Measurements from ENCODE around the gene SIX1. TPM values are rescaled to one million over a fixed set of nuclear protein-coding genes. Genes with fewer than 3 reads are reported as not detected.
A peak's percentile ranks its signal among the peaks of the same experiment; 100 is the strongest.

SIX1 gene
- polyA plus RNA-seq, 2 of the 4 experiments (the other 2 are of a cell fraction), result 4.4 to 7.2 TPM

DNA sequence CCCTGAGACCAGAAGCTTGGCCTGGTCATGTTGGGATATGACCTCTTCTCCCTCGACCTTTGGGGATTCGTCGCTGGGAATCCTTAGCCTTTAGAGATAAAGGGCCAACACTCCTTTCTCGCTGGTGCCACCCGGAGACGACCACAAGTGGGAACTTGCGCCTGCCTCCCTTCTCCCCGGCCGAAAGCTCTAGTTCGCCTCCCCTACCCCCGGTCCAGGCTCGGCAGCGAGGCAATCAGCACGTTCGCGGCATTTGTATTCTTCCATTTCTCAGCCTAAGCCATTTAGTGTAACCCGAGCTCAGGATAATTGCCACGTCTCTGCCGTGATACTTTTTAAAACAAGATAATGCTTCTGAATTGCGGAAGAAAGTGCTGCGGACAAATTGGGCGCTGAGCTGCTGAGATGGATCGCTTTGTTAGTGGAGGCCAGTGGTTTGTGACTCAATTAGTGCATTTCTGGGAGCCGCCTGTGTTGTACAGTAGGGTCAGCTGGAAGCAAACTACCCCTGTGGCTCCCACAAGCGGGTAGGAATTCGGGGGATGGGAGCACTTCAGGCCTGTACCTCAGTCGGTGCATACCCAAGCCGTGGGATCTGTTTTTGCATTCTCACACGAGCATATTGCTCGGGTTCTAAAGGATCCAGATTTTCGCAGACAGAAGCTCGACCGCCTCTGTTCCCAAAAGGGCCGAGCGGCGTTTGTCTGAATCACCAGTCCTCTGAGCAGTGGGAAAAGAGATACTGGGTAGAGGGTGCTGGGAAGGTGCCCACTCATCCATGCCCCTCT is 6.8 kb upstream of the SIX1 start:
- ChIA-PET CTCF (interaction anchor here (0.6 to 2.4 kb wide), 16 partner anchors 8 to 755 kb away, joined by 3 to 12 read pairs (median 4); partner anchors contain the start of gene TMEM30B), POLR2A (interaction anchor here (0.6 to 1.5 kb wide), 3 partner anchors 8 to 306 kb away, joined by 3 to 5 read pairs (median 3); no protein-coding TSS in a partner anchor)
- no peak overlapping the region for H3K4me3 ChIP-seq
- H3K4me2 ChIP-seq, result peak overlapping the region; percentile 86
- H3K4me1 ChIP-seq, result peaks cover 15% of the 10 kb centered on the region; the same call in 2 of the 3 replicates
- TF ChIP-seq SMC3 (IDR thresholded peaks at IDR 0.05) (no peak), BHLHE40 (IDR thresholded peaks at IDR 0.05; ENCODE audit: low read depth, low read length) (no peak), SREBF2 (IDR thresholded peaks at IDR 0.05) (no peak), CBX8 (IDR thresholded peaks at IDR 0.05) (no peak), CEBPB (IDR thresholded peaks at IDR 0.05) (no peak), TFCP2L1 (CRISPR knock-in tag; IDR thresholded peaks at IDR 0.05) (no peak), MAFK (IDR thresholded peaks at IDR 0.05; ENCODE audit: partially characterized antibody) (no peak)
- TF ChIP-seq, protein P1, sequence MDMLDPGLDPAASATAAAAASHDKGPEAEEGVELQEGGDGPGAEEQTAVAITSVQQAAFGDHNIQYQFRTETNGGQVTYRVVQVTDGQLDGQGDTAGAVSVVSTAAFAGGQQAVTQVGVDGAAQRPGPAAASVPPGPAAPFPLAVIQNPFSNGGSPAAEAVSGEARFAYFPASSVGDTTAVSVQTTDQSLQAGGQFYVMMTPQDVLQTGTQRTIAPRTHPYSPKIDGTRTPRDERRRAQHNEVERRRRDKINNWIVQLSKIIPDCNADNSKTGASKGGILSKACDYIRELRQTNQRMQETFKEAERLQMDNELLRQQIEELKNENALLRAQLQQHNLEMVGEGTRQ (IDR thresholded peaks at IDR 0.05), result no peak
- TF ChIP-seq, protein P2, sequence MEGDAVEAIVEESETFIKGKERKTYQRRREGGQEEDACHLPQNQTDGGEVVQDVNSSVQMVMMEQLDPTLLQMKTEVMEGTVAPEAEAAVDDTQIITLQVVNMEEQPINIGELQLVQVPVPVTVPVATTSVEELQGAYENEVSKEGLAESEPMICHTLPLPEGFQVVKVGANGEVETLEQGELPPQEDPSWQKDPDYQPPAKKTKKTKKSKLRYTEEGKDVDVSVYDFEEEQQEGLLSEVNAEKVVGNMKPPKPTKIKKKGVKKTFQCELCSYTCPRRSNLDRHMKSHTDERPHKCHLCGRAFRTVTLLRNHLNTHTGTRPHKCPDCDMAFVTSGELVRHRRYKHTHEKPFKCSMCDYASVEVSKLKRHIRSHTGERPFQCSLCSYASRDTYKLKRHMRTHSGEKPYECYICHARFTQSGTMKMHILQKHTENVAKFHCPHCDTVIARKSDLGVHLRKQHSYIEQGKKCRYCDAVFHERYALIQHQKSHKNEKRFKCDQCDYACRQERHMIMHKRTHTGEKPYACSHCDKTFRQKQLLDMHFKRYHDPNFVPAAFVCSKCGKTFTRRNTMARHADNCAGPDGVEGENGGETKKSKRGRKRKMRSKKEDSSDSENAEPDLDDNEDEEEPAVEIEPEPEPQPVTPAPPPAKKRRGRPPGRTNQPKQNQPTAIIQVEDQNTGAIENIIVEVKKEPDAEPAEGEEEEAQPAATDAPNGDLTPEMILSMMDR (IDR thresholded peaks at IDR 0.05), result no peak
- TF ChIP-seq, protein P3, sequence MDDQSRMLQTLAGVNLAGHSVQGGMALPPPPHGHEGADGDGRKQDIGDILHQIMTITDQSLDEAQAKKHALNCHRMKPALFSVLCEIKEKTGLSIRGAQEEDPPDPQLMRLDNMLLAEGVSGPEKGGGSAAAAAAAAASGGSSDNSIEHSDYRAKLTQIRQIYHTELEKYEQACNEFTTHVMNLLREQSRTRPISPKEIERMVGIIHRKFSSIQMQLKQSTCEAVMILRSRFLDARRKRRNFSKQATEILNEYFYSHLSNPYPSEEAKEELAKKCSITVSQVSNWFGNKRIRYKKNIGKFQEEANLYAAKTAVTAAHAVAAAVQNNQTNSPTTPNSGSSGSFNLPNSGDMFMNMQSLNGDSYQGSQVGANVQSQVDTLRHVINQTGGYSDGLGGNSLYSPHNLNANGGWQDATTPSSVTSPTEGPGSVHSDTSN (IDR thresholded peaks at IDR 0.05), result no peak
- TF ChIP-seq, protein P4, sequence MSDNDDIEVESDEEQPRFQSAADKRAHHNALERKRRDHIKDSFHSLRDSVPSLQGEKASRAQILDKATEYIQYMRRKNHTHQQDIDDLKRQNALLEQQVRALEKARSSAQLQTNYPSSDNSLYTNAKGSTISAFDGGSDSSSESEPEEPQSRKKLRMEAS (IDR thresholded peaks at IDR 0.05), result no peak
- H3K9me3 ChIP-seq, result no peaks in the 10 kb centered on the region
- WGBS (ENCODE audit: missing lambda C conversion rate), result 93% methylated on average over 36 of the region's 36 CpGs
- no peak for FAIRE-seq
- no peak for DNase-seq (ENCODE audit: low read depth in 1 of 2, low spot score in 1 of 2)
- ATAC-seq, result no peak
- H3K27ac ChIP-seq, result peak overlapping the region; percentile 77 to 88; a peak in 4 of 6 replicates

DNA sequence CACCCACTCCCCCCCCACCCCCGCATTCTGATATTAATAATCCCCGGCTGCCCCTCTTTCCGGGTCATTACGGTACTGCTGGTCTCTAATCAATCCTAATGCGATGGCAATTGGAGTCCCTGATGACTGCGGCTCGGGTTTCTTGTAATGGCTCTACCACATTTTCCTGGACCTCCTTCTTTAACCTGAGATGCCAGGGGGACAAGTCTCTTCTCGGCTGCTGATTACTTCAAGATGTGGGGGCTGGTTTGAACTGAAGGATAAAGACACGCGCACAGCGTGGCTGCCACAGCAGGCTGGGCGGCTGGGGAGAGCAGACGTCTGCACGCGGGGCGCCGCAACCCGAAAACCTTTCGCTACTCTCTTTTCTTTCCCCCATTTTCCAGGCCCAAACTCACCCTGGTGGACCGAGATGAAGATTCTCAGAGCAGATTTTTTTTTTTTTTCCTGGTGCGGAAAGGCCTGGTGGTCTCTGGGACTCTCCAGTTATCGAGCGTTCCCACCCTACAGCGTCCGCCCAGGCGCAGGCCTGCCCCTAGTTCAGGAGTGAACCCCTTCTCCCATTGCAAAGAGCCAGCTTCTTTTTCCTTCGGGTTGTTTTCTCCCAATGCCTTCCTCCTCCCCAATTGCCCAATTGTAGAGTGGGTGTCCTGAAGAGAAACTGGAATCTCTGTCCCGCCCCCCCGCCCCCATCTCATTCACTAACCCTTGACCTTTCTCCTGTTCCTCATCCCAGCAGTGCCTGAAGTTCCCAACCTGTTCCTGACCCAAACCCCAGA is 6.0 kb upstream of the SIX1 start:
- CTCF ChIA-PET, result interaction anchor here (0.7 to 2.4 kb wide), 4 partner anchors 7 to 32 kb away, joined by 3 to 12 read pairs (median 4); no protein-coding TSS in a partner anchor
- WGBS (ENCODE audit: missing lambda C conversion rate), result 94% methylated on average over 26 of the region's 29 CpGs
- no peak overlapping the region for H3K4me2 ChIP-seq
- TF ChIP-seq RARB (CRISPR knock-in tag; IDR thresholded peaks at IDR 0.05) (no peak), JUN (IDR thresholded peaks at IDR 0.05) (no peak), CBX2 (IDR thresholded peaks at IDR 0.05; ENCODE audit: borderline replicate concordance, low read depth) (no peak), CHD2 (IDR thresholded peaks at IDR 0.05; ENCODE audit: low read length, partially characterized antibody) (no peak), MYC (IDR thresholded peaks at IDR 0.05; ENCODE audit: borderline replicate concordance, low read length) (no peak), RFX5 (IDR thresholded peaks at IDR 0.05) (no peak), ZC3H11A (IDR thresholded peaks at IDR 0.05) (no peak), BHLHE40 (IDR thresholded peaks at IDR 0.05; ENCODE audit: low read depth, low read length) (no peak), POLR2A (IDR thresholded peaks at IDR 0.05; ENCODE audit: low read length) (no peak), CEBPB (IDR thresholded peaks at IDR 0.05) (no peak), HEYL (CRISPR knock-in tag; IDR thresholded peaks at IDR 0.05) (no peak), KDM5A (IDR thresholded peaks at IDR 0.05) (no peak)
- TF ChIP-seq, protein P5, sequence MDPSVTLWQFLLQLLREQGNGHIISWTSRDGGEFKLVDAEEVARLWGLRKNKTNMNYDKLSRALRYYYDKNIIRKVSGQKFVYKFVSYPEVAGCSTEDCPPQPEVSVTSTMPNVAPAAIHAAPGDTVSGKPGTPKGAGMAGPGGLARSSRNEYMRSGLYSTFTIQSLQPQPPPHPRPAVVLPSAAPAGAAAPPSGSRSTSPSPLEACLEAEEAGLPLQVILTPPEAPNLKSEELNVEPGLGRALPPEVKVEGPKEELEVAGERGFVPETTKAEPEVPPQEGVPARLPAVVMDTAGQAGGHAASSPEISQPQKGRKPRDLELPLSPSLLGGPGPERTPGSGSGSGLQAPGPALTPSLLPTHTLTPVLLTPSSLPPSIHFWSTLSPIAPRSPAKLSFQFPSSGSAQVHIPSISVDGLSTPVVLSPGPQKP (IDR thresholded peaks at IDR 0.05; ENCODE audit: low read depth, low read length), result no peak
- TF ChIP-seq, protein P6, sequence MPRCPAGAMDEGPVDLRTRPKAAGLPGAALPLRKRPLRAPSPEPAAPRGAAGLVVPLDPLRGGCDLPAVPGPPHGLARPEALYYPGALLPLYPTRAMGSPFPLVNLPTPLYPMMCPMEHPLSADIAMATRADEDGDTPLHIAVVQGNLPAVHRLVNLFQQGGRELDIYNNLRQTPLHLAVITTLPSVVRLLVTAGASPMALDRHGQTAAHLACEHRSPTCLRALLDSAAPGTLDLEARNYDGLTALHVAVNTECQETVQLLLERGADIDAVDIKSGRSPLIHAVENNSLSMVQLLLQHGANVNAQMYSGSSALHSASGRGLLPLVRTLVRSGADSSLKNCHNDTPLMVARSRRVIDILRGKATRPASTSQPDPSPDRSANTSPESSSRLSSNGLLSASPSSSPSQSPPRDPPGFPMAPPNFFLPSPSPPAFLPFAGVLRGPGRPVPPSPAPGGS (IDR thresholded peaks at IDR 0.05), result no peak
- TF ChIP-seq, protein P7, sequence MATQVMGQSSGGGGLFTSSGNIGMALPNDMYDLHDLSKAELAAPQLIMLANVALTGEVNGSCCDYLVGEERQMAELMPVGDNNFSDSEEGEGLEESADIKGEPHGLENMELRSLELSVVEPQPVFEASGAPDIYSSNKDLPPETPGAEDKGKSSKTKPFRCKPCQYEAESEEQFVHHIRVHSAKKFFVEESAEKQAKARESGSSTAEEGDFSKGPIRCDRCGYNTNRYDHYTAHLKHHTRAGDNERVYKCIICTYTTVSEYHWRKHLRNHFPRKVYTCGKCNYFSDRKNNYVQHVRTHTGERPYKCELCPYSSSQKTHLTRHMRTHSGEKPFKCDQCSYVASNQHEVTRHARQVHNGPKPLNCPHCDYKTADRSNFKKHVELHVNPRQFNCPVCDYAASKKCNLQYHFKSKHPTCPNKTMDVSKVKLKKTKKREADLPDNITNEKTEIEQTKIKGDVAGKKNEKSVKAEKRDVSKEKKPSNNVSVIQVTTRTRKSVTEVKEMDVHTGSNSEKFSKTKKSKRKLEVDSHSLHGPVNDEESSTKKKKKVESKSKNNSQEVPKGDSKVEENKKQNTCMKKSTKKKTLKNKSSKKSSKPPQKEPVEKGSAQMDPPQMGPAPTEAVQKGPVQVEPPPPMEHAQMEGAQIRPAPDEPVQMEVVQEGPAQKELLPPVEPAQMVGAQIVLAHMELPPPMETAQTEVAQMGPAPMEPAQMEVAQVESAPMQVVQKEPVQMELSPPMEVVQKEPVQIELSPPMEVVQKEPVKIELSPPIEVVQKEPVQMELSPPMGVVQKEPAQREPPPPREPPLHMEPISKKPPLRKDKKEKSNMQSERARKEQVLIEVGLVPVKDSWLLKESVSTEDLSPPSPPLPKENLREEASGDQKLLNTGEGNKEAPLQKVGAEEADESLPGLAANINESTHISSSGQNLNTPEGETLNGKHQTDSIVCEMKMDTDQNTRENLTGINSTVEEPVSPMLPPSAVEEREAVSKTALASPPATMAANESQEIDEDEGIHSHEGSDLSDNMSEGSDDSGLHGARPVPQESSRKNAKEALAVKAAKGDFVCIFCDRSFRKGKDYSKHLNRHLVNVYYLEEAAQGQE (IDR thresholded peaks at IDR 0.05), result no peak
- TF ChIP-seq, protein P4 (IDR thresholded peaks at IDR 0.05), result no peak

More for the DNA sequence above, 6.0 kb upstream of the SIX1 start:
- POLR2A ChIA-PET, result interaction anchor here (0.6 kb wide), 1 partner anchor 68 kb away, joined by 3 read pairs; no protein-coding TSS in a partner anchor
- no peak for DNase-seq (ENCODE audit: low read depth in 1 of 2, low spot score in 1 of 2)
- Histone ChIP-seq H3K4me1 (peaks cover 15% of the 10 kb centered on the region; the same call in 2 of the 3 replicates), H3K4me3 (no peak overlapping the region), H3K27ac (no peak overlapping the region), H3K9me3 (no peaks in the 10 kb centered on the region)
- no peak for FAIRE-seq
- ATAC-seq, result no peak

Data from A549 (cell line).